Peyer's patch (tissue), 4 donors: Measurements from ENCODE around the gene N4BP2.

Experiments used
- POLR2A ChIP-seq, 2 donors: fragments of 450-650 bp; IDR thresholded peaks; one replicate each; pipeline ENCODE4 v1.5.1; 2017; ENCODE audit warnings: antibody characterized with exemption in 2 of 2, mild to moderate bottlenecking in 2 of 2, moderate library complexity in 2 of 2
- TF ChIP-seq, protein P1 (sequence below), 6 experiments: fragments of 450-650 bp in 4 of 6; fragments of 200-600 bp in 2 of 6; sonication (generic) in 1 of 6; IDR thresholded peaks; one replicate each; pipeline ENCODE4 v1.5.1; 2017 to 2019; ENCODE audit warnings: antibody characterized with exemption in 6 of 6, mild to moderate bottlenecking in 3 of 6, moderate library complexity in 1 of 6

DNA sequence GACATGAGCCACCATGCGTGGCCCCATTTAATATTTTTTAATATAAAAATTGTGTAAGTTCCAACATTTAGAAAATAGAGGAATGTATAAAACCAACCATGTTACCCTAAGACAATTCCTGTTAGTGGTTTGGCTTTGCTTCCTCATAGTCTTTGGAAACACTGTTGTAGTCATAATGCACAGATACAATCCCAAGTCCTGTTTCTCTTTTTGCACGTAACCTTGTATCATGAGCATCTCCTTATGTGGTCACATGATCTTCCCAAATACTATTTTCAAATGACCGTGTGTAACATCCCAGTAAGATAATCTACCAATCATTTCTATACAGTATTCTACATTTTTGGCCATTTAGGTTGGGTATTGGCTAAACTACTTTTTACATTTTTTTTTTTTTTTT is 126.3 kb downstream of the N4BP2 start:
- TF ChIP-seq, protein P1, sequence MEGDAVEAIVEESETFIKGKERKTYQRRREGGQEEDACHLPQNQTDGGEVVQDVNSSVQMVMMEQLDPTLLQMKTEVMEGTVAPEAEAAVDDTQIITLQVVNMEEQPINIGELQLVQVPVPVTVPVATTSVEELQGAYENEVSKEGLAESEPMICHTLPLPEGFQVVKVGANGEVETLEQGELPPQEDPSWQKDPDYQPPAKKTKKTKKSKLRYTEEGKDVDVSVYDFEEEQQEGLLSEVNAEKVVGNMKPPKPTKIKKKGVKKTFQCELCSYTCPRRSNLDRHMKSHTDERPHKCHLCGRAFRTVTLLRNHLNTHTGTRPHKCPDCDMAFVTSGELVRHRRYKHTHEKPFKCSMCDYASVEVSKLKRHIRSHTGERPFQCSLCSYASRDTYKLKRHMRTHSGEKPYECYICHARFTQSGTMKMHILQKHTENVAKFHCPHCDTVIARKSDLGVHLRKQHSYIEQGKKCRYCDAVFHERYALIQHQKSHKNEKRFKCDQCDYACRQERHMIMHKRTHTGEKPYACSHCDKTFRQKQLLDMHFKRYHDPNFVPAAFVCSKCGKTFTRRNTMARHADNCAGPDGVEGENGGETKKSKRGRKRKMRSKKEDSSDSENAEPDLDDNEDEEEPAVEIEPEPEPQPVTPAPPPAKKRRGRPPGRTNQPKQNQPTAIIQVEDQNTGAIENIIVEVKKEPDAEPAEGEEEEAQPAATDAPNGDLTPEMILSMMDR (IDR thresholded peaks at IDR 0.05) = no peak
- no peak for TF ChIP-seq POLR2A (IDR thresholded peaks at IDR 0.05)
